ENCODE measurements around the gene PCDHGB1.
A peak's percentile ranks its signal among the peaks of the same experiment; 100 is the strongest.
"Not testable (repeated sequence)": the region's sequence is repeated elsewhere in the genome, so short reads cannot be mapped to it uniquely, and the experiment has no call there.

The PCDHGB1 gene

GRCh38 chr5:141349917-141350619, at the start of gene PCDHGB1:
Gene PCDHGB1, plus strand, starts transcription at chr5:141350099. Its CDS starts 162 bp downstream, at chr5:141350261.
- DNase-seq = peak; percentile 27

GRCh38 chr5:141303756-141304155, 46.1 kb upstream of the PCDHGB1 start, which contains the start of gene SLC25A2:
Gene SLC25A2, minus strand, starts transcription at chr5:141304049. Its CDS starts 184 bp downstream, at chr5:141303865.
- DNase-seq = no peak

- DNase-seq = no peak
Observed at GRCh38 chr5:141306630-141307029, 43.3 kb upstream of the PCDHGB1 start.

GRCh38 chr5:141313711-141314110, 36.2 kb upstream of the PCDHGB1 start:
- no peak for DNase-seq

GRCh38 chr5:141316963-141317362, 32.9 kb upstream of the PCDHGB1 start:
- not testable (repeated sequence) for DNase-seq

- no peak for DNase-seq
Observed at GRCh38 chr5:141319202-141319601, 30.7 kb upstream of the PCDHGB1 start.

- DNase-seq = no peak
Observed at GRCh38 chr5:141319699-141320098, 30.2 kb upstream of the PCDHGB1 start.

- DNase-seq = peak; percentile 92
Observed at GRCh38 chr5:141320225-141321169, 29.4 kb upstream of the PCDHGB1 start, which contains the start of gene TAF7. Gene TAF7, minus strand, starts transcription at chr5:141320784. Its CDS starts 740 bp downstream, at chr5:141320044.

GRCh38 chr5:141322261-141322660, 27.6 kb upstream of the PCDHGB1 start:
- no peak for DNase-seq

GRCh38 chr5:141326088-141326854, 23.6 kb upstream of the PCDHGB1 start:
- DNase-seq = peak; percentile 68

GRCh38 chr5:141328231-141328630, 21.7 kb upstream of the PCDHGB1 start:
- DNase-seq = no peak

- DNase-seq = peak; percentile 12
Observed at GRCh38 chr5:141330299-141331080, 19.4 kb upstream of the PCDHGB1 start, which contains the start of gene PCDHGA1. Gene PCDHGA1, plus strand, starts transcription at chr5:141330514.

GRCh38 chr5:141332571-141332970, 17.3 kb upstream of the PCDHGB1 start:
- not testable (repeated sequence) for DNase-seq

GRCh38 chr5:141338538-141339306, 11.2 kb upstream of the PCDHGB1 start, which contains the start of gene PCDHGA2:
Gene PCDHGA2, plus strand, starts transcription at chr5:141338760.
- DNase-seq = no peak

- DNase-seq = not testable (repeated sequence)
Observed at GRCh38 chr5:141340781-141341354, 9.0 kb upstream of the PCDHGB1 start.

- DNase-seq = no peak
Observed at GRCh38 chr5:141342773-141343172, 7.1 kb upstream of the PCDHGB1 start.

GRCh38 chr5:141343242-141343952, 6.5 kb upstream of the PCDHGB1 start, which contains the start of gene PCDHGA3:
Gene PCDHGA3, plus strand, starts transcription at chr5:141343829. Its CDS starts 205 bp downstream, at chr5:141344034.
- DNase-seq = no peak

GRCh38 chr5:141343953-141344463, 5.9 kb upstream of the PCDHGB1 start:
- no peak for DNase-seq

- DNase-seq = no peak
Observed at GRCh38 chr5:141345327-141345726, 4.6 kb upstream of the PCDHGB1 start.
